Rectal smooth muscle tissue (tissue), 1 donor: ENCODE measurements around the gene SCUBE1.

Source experiments
- H3K27ac ChIP-seq: one replicate; pipeline ENCODE4 v1.7.0; 2013; ENCODE audit warnings: low read depth, low read length, inconsistent platforms
- H3K27me3 ChIP-seq: one replicate; pipeline ENCODE4 v1.7.0; 2013; ENCODE audit warnings: low read length; ENCODE audit not compliant: control insufficient read depth, insufficient read depth
- H3K36me3 ChIP-seq: one replicate; pipeline ENCODE4 v1.7.0; 2013; ENCODE audit warnings: low read length; ENCODE audit not compliant: control insufficient read depth, insufficient read depth
- H3K4me1 ChIP-seq: one replicate; pipeline ENCODE4 v1.7.0; 2013; ENCODE audit warnings: low read length; ENCODE audit not compliant: control insufficient read depth, insufficient read depth
- H3K4me3 ChIP-seq: one replicate; pipeline ENCODE4 v1.7.0; 2013; ENCODE audit warnings: low read length
- H3K9ac ChIP-seq: one replicate; pipeline ENCODE4 v1.7.0; 2013; ENCODE audit warnings: low read length

Gene SCUBE1

DNA sequence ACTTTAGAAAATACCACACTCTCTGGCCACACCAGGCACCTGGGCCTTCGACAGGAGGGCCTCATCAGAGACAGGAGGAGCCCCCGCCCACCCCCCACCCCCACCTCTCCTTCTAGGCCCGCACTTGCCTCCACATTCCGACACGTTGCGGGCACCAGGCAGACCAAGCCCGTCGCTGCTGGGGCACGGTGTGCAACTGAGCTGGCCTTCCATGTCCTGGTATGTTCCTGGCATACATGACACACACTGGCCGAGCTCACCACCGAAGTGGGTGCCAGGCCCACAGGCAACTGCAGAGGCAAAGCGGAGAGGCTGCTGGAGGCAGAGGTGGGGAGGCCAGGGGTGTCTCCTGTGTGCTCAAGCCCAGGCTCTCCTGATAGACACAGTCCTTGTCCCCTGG lies 129.2 kb downstream of the SCUBE1 start:
- H3K9ac ChIP-seq: no peak overlapping the region
- no peak overlapping the region for H3K4me3 ChIP-seq
- H3K27me3 ChIP-seq: no peaks in the 10 kb centered on the region
- no peaks in the 10 kb centered on the region for H3K4me1 ChIP-seq
- H3K36me3 ChIP-seq: no peaks in the 10 kb centered on the region
- H3K27ac ChIP-seq: no peak overlapping the region

- Histone ChIP-seq H3K27me3 (no peaks in the 10 kb centered on the region), H3K36me3 (no peaks in the 10 kb centered on the region), H3K9ac (no peak overlapping the region)
Observed at GRCh38 chr22:43213051-43213450, 130.1 kb downstream of the SCUBE1 start.

GRCh38 chr22:43212434-43212952 lies 130.7 kb downstream of the SCUBE1 start:
- Histone ChIP-seq H3K36me3 (no peaks in the 10 kb centered on the region), H3K27me3 (no peaks in the 10 kb centered on the region), H3K9ac (no peak overlapping the region), H3K27ac (no peak overlapping the region), H3K4me1 (no peaks in the 10 kb centered on the region), H3K4me3 (no peak overlapping the region)

More at GRCh38 chr22:43213051-43213450, 130.1 kb downstream of the SCUBE1 start:
- Histone ChIP-seq H3K27ac (no peak overlapping the region), H3K4me1 (no peaks in the 10 kb centered on the region), H3K4me3 (no peak overlapping the region)

DNA sequence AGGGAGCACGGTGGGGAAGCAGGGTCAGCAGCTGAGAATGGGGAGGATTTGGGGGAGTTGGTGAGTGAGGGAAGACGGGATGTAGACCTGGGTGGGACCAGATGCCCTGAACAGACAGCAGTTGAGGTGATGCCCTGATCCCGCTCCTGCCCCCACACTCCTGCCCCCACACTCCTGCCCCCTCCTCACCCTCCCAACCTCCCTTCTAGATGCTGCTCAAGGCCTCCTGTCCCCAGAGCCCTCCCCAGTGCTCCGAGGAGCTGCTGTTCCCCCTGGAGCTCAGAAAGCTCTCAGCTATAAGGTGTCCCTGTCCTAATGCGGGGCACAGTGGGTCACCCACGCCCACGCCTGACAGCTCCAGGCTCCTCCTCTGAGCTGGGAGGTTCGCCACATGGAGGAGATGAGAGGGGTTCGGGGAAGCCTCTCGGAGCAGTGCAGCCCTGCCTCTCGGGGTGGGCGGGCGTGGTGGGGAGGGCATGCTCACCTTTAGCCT lies 131.2 kb downstream of the SCUBE1 start:
- Histone ChIP-seq H3K4me3 (no peak overlapping the region), H3K4me1 (no peaks in the 10 kb centered on the region), H3K27ac (no peak overlapping the region), H3K27me3 (peaks cover under 1% of the 10 kb centered on the region), H3K36me3 (no peaks in the 10 kb centered on the region), H3K9ac (no peak overlapping the region)

DNA sequence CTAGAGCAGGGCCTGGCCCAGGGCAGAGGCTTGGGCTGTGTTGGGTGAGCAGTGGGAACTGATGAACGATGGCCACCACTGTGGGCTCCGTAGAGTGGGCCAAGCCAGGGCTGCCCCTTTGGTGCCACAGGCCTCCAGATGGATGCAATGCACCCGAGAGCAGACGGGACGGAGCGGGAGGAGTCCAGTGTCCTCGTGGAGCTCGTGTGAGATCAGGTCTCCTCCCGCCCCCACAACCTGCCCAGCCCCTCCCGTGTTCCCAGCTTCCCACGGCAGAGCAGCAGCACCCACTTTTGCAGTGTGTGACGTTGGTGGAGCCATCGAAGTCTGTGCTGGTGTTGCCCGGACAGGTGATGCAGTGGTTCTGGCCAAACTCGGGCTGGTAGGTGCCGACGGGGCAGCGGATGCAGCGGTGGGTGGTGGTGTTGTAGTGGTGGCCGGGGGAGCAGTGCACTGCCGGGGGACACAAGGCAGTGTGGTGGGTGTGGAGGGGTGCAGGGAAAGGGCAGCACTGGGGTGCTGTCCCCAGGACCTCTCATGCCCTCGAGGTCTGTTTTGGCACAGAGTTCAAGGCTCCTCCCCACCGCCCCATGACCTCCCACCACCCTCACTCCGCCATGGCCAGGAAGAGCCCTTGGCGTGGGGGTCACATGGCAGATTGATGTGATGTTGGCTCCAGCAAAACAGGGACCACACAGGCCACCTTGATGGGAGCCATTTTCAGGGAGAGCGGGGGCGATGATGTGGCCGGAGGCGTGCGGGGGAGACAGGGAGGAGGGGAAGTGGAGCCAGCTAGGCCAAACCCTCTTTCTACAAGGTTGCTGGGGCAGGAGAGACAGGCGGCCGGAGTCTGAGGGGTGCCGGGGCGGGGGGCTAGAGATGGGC lies 132.3 kb downstream of the SCUBE1 start:
- H3K9ac ChIP-seq: no peak overlapping the region
- no peaks in the 10 kb centered on the region for H3K36me3 ChIP-seq
- no peak overlapping the region for H3K27ac ChIP-seq
- peaks cover 9% of the 10 kb centered on the region for H3K27me3 ChIP-seq
- H3K4me3 ChIP-seq: no peak overlapping the region
- no peaks in the 10 kb centered on the region for H3K4me1 ChIP-seq

DNA sequence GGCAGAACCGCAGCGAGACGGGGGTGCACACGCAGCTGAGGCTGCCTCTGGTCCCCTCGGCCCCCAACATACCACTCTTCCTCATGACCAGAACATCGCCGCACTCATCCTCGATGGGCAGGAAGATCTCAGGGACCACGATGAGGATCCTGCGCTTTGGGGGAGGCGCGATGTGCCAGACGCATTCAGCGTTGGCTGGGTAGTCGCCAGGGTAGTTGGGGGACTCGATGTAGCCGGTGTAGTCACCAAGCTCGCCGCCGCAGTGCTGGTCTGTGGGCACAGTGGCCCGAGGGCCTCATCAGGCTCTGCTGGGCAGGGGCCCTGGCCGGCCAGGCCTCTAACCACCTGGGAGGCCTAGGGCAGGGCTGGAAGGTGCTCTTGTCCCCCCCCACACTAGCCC lies 133.2 kb downstream of the SCUBE1 start:
- peaks cover 9% of the 10 kb centered on the region for H3K27me3 ChIP-seq
- H3K36me3 ChIP-seq: no peaks in the 10 kb centered on the region
- no peak overlapping the region for H3K4me3 ChIP-seq
- H3K9ac ChIP-seq: no peak overlapping the region
- no peak overlapping the region for H3K27ac ChIP-seq
- H3K4me1 ChIP-seq: no peaks in the 10 kb centered on the region

DNA sequence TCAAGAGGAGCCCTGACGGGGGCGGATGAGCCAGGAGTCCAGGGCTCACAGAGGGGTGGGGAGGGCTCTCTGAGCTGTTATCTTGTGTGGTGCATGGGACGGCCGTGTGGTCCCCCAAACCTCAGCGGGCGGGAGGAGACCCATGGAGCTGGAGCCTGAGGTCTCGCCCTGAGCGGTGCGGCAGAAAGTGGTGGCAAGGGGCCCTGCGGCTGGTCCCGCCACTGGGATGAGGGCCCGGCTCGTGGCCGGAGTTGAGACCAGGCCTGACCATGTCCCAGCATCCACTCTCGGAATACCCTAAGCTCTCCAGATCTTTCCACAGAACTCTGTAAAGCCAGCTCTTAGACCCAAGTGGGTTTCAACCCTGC lies 133.7 kb downstream of the SCUBE1 start:
- H3K4me3 ChIP-seq: no peak overlapping the region
- H3K27me3 ChIP-seq: peaks cover 9% of the 10 kb centered on the region
- H3K36me3 ChIP-seq: no peaks in the 10 kb centered on the region
- H3K4me1 ChIP-seq: no peaks in the 10 kb centered on the region
- H3K9ac ChIP-seq: no peak overlapping the region
- no peak overlapping the region for H3K27ac ChIP-seq

DNA sequence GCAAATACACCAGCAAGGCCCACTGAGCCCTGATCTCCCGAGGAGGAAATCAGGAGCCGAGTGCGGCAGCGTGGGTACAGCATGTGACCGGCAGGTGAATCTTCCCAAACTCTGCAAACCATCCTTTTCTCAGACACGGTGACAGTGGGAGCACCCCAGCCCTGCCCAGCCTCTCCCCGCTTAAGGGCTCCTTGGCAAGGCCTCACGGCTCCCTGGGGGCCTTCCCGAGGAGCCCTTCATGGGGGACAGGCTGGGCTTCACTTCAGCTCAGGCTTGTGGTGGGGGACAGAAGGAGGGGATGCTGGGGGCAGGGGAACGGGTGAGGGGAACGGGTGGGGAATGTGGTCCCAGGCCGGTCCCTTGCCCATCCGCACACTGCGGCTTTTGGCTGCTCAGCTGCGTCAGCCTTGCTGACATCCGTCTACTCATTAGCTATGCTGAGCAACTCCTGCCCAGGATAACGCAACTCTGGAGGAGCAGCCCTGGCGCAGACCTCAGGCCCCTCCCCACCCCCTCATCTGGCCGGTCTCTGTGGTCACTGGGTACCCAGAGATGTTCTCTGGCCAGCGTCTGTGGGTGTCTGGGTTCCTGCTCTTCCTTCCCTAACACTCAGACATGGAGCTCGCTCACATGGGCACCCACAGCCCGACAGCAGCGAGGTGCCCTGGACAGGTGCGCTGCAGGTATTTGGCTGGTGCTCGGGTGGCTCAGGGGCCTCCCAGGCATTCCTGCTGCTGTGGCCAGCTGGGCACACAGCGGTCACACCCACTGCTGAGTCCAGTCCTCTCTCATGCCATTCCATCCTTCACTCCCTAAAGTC lies 134.3 kb downstream of the SCUBE1 start:
- Histone ChIP-seq H3K36me3 (no peaks in the 10 kb centered on the region), H3K27ac (no peak overlapping the region), H3K4me3 (no peak overlapping the region), H3K27me3 (peaks cover 9% of the 10 kb centered on the region), H3K4me1 (no peaks in the 10 kb centered on the region), H3K9ac (no peak overlapping the region)

- Histone ChIP-seq H3K4me3 (no peak overlapping the region), H3K27me3 (peaks cover 9% of the 10 kb centered on the region), H3K4me1 (no peaks in the 10 kb centered on the region), H3K36me3 (no peaks in the 10 kb centered on the region), H3K9ac (no peak overlapping the region), H3K27ac (no peak overlapping the region)
Observed at GRCh38 chr22:43207849-43208702, 135.1 kb downstream of the SCUBE1 start.

GRCh38 chr22:43207386-43207785 lies 135.8 kb downstream of the SCUBE1 start:
- H3K36me3 ChIP-seq: no peaks in the 10 kb centered on the region
- H3K4me1 ChIP-seq: no peaks in the 10 kb centered on the region
- peaks cover 9% of the 10 kb centered on the region for H3K27me3 ChIP-seq
- no peak overlapping the region for H3K9ac ChIP-seq
- no peak overlapping the region for H3K4me3 ChIP-seq
- H3K27ac ChIP-seq: no peak overlapping the region

- H3K9ac ChIP-seq: no peak overlapping the region
- peaks cover 9% of the 10 kb centered on the region for H3K27me3 ChIP-seq
- no peaks in the 10 kb centered on the region for H3K4me1 ChIP-seq
- H3K4me3 ChIP-seq: no peak overlapping the region
- H3K36me3 ChIP-seq: no peaks in the 10 kb centered on the region
- no peak overlapping the region for H3K27ac ChIP-seq
Observed at GRCh38 chr22:43206509-43207161, 136.5 kb downstream of the SCUBE1 start.
